PC-9 (cell line): ENCODE measurements around the gene ZDHHC1.

ENCODE experiments used
- CTCF ChIP-seq: fragments of 200-600 bp; sonication (generic); conservative IDR thresholded peaks from 2 replicates; pipeline ENCODE4 v1.6.1; 2017; ENCODE audit warnings: mixed run types, antibody characterized with exemption, mild to moderate bottlenecking, moderate library complexity
- EZH2 ChIP-seq: fragments of 200-600 bp; sonication (generic); IDR thresholded peaks from 2 replicates; pipeline ENCODE4 v1.8.0; 2017; ENCODE audit warnings: antibody characterized with exemption, low read depth

- TF ChIP-seq CTCF (peak; percentile 39), EZH2 (no peak)
Observed at GRCh38 chr16:67393111-67393787, 23.0 kb downstream of the ZDHHC1 start, which contains the start of gene TPPP3.
